SIG-M5 (cell line): Measurements from ENCODE around the gene PRSS12.
A peak's percentile ranks its signal among the peaks of the same experiment; 100 is the strongest.

Source experiments
- DNase-seq: peaks from one replicate; lab custom pipeline; 2025; lab: John Stamatoyannopoulos, UW

PRSS12 gene

DNA sequence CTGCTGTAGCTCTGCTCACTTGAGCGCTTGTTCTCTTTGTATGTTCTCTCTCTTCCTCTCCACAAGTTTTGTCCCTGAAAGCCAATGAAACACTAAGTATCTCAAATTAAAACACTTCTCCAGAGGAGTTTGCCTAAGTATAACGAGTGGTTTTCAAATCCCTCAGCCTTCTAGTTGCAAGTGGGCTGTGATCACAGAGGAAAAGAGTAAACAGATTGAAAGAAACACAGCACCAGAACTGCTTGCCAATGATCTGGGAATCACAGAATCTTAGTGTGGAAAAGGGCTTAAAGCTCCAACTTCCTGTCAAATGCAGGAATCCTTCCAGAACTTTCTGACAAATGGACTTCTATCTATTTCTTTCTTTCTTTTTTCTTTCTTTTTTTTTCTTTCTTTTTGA, 4.8 kb upstream of the PRSS12 start:
- DNase-seq: no peak

DNA sequence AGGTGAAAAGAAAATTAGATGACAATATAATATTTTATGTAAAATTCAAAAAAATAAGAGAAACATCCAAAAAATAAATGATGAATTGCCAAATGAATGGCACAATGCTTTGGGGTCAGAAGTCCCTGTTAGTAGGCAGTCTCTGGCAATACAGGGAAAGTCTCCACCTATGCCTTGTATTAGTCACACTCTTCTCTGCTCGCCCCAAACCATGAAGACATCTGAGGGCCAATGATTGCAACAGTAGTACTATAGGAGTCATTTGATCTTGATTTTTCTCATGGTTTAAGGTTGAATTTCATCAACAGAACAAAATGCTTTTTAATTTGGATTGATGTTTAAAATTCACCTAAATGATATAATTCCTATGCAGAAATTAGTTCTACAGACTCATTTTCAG, 3.9 kb upstream of the PRSS12 start:
- DNase-seq: no peak

DNA sequence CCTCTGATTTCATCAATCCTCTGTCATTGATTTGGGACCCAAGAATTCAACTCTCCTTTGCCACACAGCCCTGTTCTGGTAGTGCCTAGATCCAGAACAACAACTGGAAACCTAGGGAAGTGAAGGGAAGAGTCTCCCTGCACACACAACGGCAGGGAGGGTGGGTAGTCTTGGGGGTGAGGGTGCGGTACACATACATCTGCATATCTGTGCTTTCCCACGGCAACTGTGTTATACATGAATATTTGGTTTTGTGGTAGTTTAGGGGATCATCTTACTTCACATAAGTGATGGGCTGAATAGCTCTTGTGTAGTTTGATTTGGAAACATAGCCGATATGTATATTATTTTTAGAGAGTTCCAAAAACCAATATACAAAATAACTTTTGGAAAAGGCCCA, 3.3 kb upstream of the PRSS12 start:
- no peak for DNase-seq

DNA sequence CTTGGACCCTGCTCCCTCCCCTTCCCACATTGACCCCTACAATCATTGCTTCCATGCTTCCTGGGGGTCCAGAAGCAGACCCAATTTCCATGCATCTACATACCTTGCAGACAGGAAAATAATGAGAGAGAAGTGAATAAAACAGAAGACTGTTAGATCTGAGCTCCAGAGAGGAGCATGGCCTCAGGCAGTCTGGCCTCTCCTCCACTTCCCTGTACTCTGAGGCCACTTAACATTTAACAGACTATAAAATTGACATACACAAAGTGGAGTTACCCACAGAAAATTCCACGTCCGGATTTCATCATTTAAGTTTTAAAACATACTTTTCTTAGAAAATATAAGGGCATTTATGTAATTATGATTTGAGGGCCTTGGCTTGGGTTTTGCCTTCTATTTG, 2.1 kb upstream of the PRSS12 start:
- no peak for DNase-seq

DNA sequence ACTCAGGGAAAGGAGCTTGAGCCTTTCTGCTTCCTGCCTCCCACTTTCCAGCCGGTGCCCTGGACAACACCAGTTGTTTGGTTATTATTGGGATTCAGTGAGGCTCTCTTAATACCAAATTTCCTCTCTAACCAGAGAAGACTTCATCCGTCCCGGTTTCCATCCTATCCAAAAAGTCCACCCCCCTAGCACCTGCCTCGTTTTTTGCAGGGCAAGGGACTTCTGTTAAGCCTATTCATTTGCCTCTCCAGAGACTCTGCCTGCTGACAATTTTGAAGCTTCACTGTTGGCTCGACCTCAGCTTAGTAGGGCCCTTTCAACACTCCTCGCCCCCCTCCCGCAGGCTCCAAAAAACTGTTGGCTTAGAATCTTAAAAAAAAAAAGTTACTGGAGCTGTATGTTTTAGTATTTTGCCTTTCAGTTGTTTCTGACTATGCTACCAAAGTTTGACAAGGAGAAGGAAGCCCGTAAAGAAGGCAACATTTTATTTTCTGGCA, 779 bp upstream of the PRSS12 start:
- no peak for DNase-seq

DNA sequence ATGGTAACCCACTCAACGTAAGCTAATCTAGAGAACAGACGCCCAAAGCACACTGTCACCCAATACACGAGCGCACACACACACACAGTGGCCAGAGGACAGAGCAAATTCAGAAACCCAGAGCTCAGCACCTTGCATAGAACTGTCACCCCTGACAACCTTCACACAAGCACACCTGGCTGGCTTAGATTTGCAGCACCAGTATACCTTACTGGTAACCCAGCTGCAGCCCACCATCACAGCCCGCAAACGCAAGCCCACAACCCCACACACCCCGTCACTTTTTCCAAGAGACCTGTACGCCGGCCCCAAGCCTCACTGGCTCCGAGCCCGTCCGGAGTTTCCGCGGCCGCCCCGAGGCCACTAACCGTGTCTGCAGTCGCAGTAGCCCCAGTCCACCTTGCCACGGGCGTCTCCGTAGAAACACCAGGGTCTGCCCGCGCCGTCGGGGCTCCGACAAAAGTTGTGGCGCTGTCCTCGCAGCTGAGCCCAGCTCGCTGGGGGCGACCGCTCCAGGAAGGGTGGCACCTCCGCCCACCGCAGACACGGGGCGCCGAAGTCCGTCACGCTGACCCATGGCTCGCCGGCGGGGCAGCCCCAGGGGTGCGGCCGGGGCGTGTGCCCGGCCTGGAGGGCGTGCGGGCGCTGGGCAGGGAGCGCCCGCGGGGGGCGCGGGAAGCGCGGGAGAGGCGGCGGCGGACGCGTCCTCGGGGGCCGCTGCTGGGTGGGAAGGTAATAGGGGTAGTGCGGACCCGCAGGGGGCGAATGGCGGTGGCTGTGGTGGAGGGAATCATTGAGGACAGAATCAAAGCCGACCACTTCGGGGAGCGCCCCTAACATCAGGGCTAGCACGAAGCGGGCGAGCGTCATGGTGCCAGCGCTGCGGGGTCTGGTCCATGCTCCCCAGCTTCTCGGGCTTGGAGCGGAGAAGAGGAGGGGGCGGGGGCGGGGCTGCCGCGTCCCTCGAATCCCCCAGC, 664 bp downstream of the PRSS12 start:
- no peak for DNase-seq

DNA sequence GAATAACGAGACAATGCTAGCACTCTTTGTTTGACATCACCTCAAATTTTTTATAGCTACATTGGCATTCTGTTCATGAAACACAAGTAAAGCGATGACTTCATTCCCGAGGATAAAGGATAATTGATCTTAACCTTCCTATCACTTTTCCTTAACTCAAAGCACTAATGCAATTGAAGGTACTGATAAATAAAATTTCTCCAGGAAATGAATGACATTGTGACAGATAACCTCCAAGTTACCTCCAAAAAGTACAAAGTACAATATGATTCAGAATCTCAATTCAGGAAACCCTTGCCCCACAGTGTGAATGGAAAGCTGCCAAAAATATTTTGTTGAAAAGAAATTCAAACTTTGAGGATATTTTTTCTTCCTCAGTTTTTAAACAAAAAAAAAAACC, 1.8 kb downstream of the PRSS12 start:
- DNase-seq: no peak

DNA sequence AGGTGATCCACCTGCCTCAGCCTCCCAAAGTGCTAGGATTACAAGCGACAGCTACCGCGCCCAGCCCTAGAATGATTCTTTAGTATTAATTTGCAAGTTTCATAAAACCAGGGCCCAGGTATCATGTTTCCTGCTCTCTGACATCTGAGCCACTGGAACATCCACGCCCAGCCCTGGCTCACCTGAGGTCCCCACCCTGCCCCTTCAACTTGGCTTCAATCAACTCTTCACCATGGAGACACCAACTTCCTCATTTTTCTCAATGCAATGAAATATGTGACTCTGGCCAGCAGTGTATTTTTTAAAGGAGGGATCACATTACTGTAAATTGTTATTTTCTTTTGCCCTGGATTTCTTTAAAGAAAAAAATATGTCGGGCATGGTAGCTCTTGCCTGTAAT, 3.9 kb downstream of the PRSS12 start:
- DNase-seq: no peak

DNA sequence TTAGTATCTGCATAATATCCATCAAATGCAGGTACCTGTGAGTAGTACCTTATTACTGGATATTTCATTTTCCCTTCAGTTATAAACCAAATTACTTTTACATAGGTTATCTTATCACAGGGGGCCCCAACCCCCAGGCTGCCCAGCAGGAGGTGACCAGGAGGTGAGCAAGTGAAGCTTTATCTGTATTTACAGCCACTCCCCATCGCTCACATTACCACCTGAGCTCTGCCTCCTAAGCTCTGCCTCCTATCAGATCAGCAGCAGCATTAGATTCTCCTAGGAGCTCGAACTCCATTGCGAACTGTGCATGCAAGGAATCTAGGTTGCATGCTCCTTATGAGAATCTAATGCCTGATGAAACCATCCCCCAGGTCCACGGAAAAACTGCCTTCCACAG, 6.3 kb downstream of the PRSS12 start:
- no peak for DNase-seq

DNA sequence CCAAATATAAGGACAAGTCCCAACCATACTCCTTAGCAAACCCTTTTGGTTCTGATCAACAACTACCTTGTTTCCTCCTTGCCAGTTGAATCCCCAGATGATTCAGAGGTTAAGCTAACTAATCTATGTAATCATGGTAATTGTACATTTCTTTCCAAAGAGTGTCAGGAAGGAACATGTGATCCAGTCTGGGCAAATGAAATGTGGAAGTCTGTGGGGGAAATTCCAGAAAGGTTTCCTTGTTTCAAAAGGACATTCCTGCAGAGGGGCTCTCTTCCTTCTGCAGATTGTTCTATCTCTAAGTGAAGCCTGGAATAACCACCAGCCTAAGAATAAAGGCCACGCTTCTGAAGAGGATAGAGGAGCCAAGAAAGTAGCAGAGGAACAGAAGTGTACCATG, 7.0 kb downstream of the PRSS12 start:
- no peak for DNase-seq

DNA sequence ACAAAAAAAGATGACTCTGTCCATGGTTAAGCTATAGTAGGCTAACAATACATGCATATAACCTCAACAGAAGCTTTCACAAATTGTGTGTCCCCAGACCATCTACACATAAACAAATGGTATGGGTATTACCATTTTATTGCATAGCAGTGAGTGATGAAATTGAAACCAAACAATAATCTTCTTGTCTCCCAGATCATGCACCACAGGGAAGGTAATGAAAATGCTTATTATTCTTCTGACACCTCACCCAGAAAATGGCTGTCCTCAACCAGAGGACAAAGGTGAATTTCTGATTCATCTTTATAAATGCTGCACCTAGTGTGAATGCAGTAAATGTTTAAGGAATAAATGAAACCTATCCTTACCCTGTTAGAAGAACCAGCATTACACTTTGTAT, 8.0 kb downstream of the PRSS12 start:
- DNase-seq: no peak

DNA sequence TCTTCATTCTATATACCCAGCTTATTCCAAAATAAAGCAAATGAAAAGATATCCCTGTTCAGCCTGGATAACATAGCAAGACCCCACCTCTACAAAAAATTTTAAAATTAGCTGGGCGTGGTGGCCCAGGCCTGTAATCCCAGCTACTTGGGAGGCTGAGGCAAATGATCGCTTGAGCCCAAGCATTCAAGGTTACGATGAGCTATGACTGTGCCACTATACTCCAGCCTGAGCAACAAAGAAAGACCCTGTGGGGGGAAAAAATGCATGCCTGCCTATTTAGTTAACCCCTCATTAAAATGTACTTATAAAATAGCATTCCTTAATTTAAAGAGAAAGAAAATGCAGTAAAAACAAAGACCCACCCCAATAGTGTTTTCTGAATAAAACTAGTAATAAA, 9.3 kb downstream of the PRSS12 start:
- DNase-seq: no peak

DNA sequence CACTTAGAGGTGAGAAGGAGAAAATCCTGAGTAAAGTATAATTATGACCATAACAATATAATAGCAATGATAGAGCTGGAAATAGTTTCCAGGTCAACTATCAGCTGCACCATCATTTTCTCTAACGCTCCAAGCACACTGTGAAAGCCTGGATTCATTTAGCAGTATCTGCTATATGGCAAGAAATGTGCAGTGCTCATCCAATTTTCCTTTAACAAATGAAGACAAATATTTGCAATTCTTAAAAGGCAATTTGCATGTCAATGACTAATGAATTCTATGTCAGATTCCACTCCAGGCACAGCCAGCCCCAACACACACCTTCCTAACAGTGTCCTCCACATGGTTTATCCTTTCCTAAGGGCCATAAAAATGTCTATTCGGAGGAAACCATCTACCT, 12.7 kb downstream of the PRSS12 start:
- no peak for DNase-seq

DNA sequence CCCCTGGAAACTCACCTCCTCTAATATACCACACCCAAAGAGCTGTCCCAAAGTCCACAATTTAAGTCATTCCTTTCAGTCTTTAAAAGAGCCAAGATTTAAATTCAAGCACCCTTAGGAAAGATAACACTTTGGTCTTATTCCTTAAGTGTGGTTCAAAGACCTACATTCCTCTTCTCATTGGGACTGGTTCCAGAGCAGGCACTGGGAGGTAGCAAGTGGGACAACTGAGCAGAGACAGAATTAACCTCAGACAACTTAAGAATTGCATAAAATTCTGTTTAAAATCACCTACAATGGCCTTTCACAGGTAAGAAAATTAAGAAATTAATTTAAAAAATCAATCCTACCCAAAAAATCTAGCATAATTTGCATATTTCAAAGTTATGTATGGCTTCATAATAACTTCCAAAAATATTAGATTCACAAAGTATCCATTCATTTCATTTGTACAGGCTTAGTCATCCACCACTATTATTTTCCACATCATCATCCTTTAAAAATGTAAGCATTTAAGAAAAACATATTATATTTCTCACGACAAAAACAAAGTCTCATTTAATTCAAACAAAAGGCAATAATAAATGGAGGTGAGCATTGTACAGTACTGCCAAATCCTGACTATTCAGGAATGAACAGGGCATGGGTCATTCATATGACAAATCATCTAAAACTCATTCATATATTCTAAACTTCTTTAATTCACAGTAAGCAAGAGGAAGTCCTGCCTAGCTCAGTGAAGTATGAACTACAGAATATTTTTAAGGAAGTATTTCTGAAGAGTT, 13.6 kb downstream of the PRSS12 start:
- DNase-seq: no peak

DNA sequence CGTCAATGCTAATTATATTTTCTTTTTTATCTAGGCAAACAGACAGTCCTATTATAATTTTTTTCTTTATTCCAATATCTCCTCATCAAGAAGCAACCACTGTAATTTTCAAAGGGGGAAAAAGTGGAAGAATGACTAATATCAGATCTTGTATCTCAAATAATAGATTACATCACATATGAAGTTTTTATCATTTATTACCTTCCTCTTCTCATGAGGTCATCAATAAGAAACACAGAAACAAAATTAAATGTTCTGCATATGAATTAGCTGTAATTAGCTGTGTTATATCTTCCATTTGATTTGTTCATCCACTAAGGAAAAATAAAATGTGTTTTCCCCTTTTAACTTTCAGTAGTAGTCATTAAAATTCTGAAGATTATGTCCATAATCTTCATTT, 14.3 kb downstream of the PRSS12 start:
- no peak for DNase-seq

DNA sequence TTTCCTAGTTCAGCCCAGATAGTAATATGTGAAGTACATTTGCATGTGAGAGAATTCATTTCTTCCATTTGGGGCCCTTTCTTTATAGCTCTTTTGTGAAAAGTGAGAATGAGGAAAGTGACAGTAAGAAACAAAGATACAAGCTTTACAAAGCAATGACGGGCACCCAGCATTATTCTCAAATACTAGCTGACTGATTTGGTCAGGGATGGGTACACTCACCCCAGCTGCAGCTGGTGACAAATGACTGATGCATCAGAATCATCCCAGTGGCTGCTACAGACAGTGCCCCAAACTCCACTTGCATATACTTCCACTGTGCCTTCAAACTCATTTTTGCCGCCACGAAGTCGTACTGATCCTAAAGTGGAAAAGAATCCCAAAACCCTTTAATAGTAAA, 14.8 kb downstream of the PRSS12 start:
- no peak for DNase-seq

DNA sequence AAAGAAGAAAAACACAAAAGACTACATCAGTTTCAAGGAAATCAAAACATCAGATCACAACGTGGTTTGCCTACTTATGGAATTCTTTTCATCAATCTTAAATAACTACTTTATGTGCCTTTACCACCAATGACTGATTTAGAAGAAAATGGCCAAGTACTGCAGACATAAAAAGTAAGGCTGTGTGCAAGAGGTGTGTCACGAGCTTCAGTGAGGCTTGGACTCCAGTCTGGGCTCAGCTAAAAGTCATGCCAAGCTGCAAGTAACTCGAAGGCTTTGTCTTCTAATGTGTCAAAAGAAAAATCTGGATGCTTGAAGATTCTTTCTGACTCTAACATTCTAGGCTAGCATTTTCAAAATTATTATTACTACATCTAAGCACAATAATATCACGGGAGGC, 17.0 kb downstream of the PRSS12 start:
- no peak for DNase-seq

DNA sequence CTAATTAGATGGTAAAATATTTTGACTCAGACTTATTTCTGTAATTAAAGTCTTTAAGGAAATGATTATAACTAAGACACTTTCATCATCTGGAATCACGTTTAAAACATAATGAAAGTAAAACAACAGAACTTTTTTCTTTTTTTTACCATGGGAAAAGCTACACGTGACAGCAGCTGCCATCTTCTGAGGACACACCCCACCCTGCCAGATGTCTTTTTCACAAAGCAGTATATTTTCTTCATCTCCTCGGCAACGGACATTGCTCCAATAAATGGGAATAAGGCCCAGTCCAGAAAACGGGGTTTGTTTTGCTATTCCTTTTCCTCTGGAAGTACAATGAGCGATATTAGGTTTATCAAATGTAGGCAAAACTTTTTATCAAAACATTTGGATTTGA, 17.5 kb downstream of the PRSS12 start:
- DNase-seq: no peak

DNA sequence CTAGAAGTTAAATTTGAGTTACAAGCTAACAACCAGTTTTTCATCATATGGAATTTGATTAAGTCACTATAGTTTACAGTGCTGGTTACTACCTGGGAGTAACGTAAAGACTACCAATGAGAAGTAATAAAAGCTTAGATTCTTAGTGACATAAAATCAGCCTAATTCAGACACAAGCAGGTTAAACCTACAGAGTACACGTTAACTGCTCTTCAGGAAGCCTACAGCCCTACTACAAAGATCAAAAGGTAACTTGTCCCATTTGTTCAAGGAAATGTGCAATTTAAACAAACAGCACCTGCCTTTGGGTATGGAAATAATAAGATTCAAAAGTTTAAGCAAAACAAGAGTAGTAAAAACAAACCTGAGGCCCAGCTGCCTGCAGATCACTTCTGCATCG, 21.5 kb downstream of the PRSS12 start:
- DNase-seq: no peak

DNA sequence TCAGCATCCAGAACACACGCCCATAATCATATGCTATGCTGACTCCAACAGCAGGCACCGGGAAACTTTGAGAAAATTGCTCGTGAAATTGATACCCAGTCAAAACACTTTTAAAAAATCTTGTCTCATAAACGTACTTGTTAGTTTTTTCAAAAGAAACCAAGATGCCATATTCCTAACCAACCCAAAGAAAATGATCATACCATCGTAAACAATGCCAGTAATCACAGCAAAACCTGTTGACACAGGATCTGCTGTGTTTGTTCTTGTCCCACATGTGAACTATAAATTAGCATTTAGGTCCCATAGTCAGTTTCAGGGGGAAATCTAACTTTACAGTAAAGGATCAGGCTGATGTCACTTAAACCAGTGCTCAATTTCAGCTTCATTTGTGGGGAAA, 23.0 kb downstream of the PRSS12 start:
- no peak for DNase-seq

DNA sequence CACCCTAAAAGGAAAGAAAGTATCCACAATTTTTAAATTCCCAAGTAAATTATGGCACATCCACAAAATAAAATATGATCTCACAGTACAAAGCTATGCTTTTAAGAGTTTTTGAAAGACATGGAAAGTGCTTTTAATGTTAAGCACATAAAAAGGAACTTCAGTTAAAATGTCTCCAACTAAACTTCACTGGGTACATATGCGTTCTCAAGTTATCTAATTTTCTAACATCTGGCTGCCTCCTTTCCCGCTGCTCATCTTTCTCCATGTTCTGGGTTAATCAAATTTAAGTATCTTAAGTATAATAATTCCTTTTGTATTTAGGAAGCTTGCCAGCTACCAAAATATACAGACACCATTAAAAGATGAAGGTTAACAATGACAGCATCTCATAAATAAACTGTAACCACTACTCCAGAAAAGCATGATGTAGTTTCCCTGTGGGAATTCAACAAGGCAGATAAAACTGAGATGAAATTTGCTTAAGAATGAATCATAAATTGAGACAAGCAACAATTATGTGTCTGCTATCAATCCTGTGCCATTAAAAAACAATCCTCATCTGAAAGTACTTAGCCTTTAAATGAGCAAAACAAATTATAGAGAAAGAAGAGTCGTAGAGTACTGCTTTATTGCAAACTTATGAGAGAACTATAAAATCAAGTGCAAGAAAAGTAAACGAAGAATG, 25.1 kb downstream of the PRSS12 start:
- no peak for DNase-seq

DNA sequence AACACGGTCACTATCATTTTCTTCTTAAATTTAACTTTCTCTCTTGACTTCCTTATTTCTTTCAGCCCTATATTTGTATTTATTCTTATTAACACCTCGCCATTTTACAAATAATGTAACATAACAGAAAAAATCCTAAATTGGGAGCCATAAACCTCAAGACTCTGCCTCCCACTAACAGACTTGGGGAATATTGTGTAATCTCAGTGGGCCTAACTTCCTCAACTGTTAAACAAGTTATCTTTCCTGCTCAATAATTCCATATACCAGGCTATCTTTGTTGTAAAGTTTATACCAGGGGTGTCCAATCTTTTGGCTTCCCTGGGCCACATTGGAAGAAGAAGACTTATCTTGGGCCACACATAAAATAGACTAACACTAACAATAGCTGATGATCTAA, 26.2 kb downstream of the PRSS12 start:
- peak; percentile 2 for DNase-seq

DNA sequence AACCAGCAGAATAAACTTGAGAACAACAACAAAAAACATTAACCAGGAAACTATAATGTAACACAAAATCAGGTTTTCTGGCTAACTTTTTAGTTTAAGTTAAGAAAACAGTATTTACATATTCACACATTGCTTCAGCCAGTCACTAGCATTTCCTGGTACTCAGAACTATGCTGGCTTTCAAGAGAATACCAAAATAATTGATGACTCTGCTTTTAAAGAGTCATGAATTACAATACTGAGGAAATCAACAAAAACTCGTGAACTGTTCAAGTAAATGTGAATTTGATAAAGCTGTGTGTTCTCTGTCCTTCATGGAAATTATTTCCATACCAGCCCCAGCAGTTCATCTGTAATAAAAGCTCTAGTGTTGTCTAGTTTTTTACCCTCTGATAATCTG, 27.4 kb downstream of the PRSS12 start:
- DNase-seq: no peak
